Glomerular visceral epithelial cell (primary cell): ENCODE data around the gene SHISA9.

Experiments used
- DNase-seq: peaks from one replicate; pipeline ENCODE4 v3.0.0-alpha.2; 2016; ENCODE audit errors: extremely low spot score

The SHISA9 gene

GRCh38 chr16:13120091-13120490 is 218.7 kb downstream of the SHISA9 start:
- no peak for DNase-seq

- DNase-seq: no peak
Measured at GRCh38 chr16:13120557-13120956, 219.2 kb downstream of the SHISA9 start.

GRCh38 chr16:13123991-13124390 is 222.6 kb downstream of the SHISA9 start:
- DNase-seq: no peak

- no peak for DNase-seq
Measured at GRCh38 chr16:13127144-13127543, 225.7 kb downstream of the SHISA9 start.

GRCh38 chr16:13130586-13130985 is 229.2 kb downstream of the SHISA9 start:
- DNase-seq: no peak

GRCh38 chr16:13134836-13135235 is 233.4 kb downstream of the SHISA9 start:
- no peak for DNase-seq

- DNase-seq: no peak
Measured at GRCh38 chr16:13136901-13137300, 235.5 kb downstream of the SHISA9 start.

- DNase-seq: peak; percentile 37
Measured at GRCh38 chr16:13138528-13138927, 237.1 kb downstream of the SHISA9 start.

- DNase-seq: no peak
Measured at GRCh38 chr16:13139661-13140241, 238.4 kb downstream of the SHISA9 start.

- DNase-seq: peak; percentile 28
Measured at GRCh38 chr16:13143551-13143950, 242.2 kb downstream of the SHISA9 start.

GRCh38 chr16:13146829-13147228 is 245.4 kb downstream of the SHISA9 start:
- no peak for DNase-seq

- no peak for DNase-seq
Measured at GRCh38 chr16:13148294-13148693, 246.9 kb downstream of the SHISA9 start.

GRCh38 chr16:13148836-13149235 is 247.4 kb downstream of the SHISA9 start:
- DNase-seq: no peak

GRCh38 chr16:13150181-13150885 is 248.9 kb downstream of the SHISA9 start:
- no peak for DNase-seq

- DNase-seq: no peak
Measured at GRCh38 chr16:13153696-13154095, 252.3 kb downstream of the SHISA9 start.

GRCh38 chr16:13154799-13155198 is 253.4 kb downstream of the SHISA9 start:
- no peak for DNase-seq

- no peak for DNase-seq
Measured at GRCh38 chr16:13155377-13155776, 254.0 kb downstream of the SHISA9 start.

GRCh38 chr16:13155780-13156179 is 254.4 kb downstream of the SHISA9 start:
- DNase-seq: no peak

GRCh38 chr16:13157082-13157481 is 255.7 kb downstream of the SHISA9 start:
- no peak for DNase-seq

GRCh38 chr16:13158427-13158826 is 257.0 kb downstream of the SHISA9 start:
- DNase-seq: no peak

- DNase-seq: no peak
Measured at GRCh38 chr16:13165024-13165423, 263.6 kb downstream of the SHISA9 start.

- no peak for DNase-seq
Measured at GRCh38 chr16:13168091-13168572, 266.7 kb downstream of the SHISA9 start.

- DNase-seq: no peak
Measured at GRCh38 chr16:13171313-13171712, 269.9 kb downstream of the SHISA9 start.

- no peak for DNase-seq
Measured at GRCh38 chr16:13176711-13177110, 275.3 kb downstream of the SHISA9 start.
